Endothelial cell of umbilical vein (primary cell): ENCODE measurements around the gene SCP2. TPM values are rescaled to one million over a fixed set of nuclear protein-coding genes. Genes with fewer than 3 reads are reported as not detected.

Source experiments
- BruUV-seq: library from RNA; stranded (reverse); fragments of 400-500 nt; replicated peaks from 2 replicates; lab custom pipeline; 2021; lab: Mats Ljungman, UMichigan
- CTCF ChIA-PET: fragments of 300-600, 350-600 bp; sonication (Branson Sonifier 250); formaldehyde crosslinking; loops from one replicate; lab custom pipeline; 2021; ENCODE audit warnings: antibody characterized with exemption, inconsistent platforms; lab: Charles Lee
- POLR2A ChIA-PET: fragments of 300-600, 350-600 bp; sonication (Branson Sonifier 250); formaldehyde crosslinking; loops from one replicate; lab custom pipeline; 2021; ENCODE audit warnings: antibody characterized with exemption, inconsistent platforms; lab: Charles Lee
- DNase-seq: peaks from one replicate; pipeline ENCODE4 v3.0.0-alpha.2; 2011; ENCODE audit warnings: low read depth, low spot score
- FAIRE-seq: peaks from 2 replicates; lab custom pipeline; 2011; peaks lifted over from hg19 to GRCh38; lab: Jason Lieb, UNC
- H2AFZ ChIP-seq: 2 replicates; pipeline ENCODE4 v1.6.0; 2012; ENCODE audit warnings: low read depth, low read length, control low read depth, inconsistent platforms
- H3K27ac ChIP-seq: 2 replicates; pipeline ENCODE4 v1.5.1; 2011; ENCODE audit warnings: low read depth, mild to moderate bottlenecking, control low read depth, low read length, moderate library complexity; ENCODE audit not compliant: insufficient read depth
- H3K27me3 ChIP-seq, 2 experiments: 2 replicates each; pipeline versions ENCODE4 v1.6.0 to v1.6.1; 2011; ENCODE audit warnings: low read length in 2 of 2, mixed read lengths in 1 of 2; ENCODE audit not compliant: control insufficient read depth in 2 of 2, insufficient read depth in 2 of 2
- H3K36me3 ChIP-seq, 2 experiments: 2 replicates in 1 of 2; 3 replicates in 1 of 2; pipeline ENCODE4 v1.5.1; 2011; ENCODE audit warnings: low read length in 2 of 2, mild to moderate bottlenecking in 1 of 2, moderate library complexity in 1 of 2; ENCODE audit not compliant: control insufficient read depth in 2 of 2, insufficient read depth in 2 of 2; ENCODE audit errors: extremely low read depth in 1 of 2
- H3K4me1 ChIP-seq: 3 replicates; pipeline ENCODE4 v1.5.1; 2011; ENCODE audit warnings: mild to moderate bottlenecking, low read length; ENCODE audit not compliant: control insufficient read depth, insufficient read depth; ENCODE audit errors: extremely low read depth
- H3K4me2 ChIP-seq: 2 replicates; pipeline ENCODE4 v1.6.1; 2011; ENCODE audit warnings: low read length, control low read depth, mixed read lengths; ENCODE audit not compliant: insufficient read depth
- H3K4me3 ChIP-seq, 3 experiments: fragments of 200-600 bp in 1 of 3; sonication (generic), shearing (Covaris generic) in 1 of 3; replicated peaks in 1 of 3; 2 replicates each; pipeline ENCODE4 v1.5.1; 2011 to 2016; ENCODE audit warnings: control low read depth in 3 of 3, low read length in 3 of 3, mild to moderate bottlenecking in 2 of 3, inconsistent platforms in 1 of 3, low read depth in 1 of 3, moderate library complexity in 1 of 3; ENCODE audit not compliant: insufficient read depth in 1 of 3
- H3K79me2 ChIP-seq: 2 replicates; pipeline ENCODE4 v1.6.0; 2012; ENCODE audit warnings: low read length, inconsistent platforms; ENCODE audit not compliant: control insufficient read depth, insufficient read depth
- H3K9ac ChIP-seq: replicated peaks from 2 replicates; pipeline ENCODE3; 2011; ENCODE audit warnings: low read length, control low read depth; ENCODE audit not compliant: insufficient read depth; ENCODE audit errors: extremely low read depth
- H3K9me1 ChIP-seq: replicated peaks from 3 replicates; pipeline ENCODE4 v1.6.0; 2011; ENCODE audit warnings: mild to moderate bottlenecking, low read length; ENCODE audit not compliant: control insufficient read depth, insufficient read depth; ENCODE audit errors: extremely low read depth
- H3K9me3 ChIP-seq: replicated peaks from 2 replicates; pipeline ENCODE4 v1.5.1; 2012; ENCODE audit warnings: low read length, inconsistent platforms; ENCODE audit not compliant: control insufficient read depth, insufficient read depth
- H4K20me1 ChIP-seq: replicated peaks from 2 replicates; pipeline ENCODE3; 2011; ENCODE audit warnings: mild to moderate bottlenecking, low read length; ENCODE audit not compliant: control insufficient read depth, insufficient read depth; ENCODE audit errors: extremely low read depth
- CTCF ChIP-seq, 2 donors: IDR thresholded peaks; 1 replicate in 1 of 2; 2 replicates in 1 of 2; pipeline ENCODE4 v1.5.1; 2011; ENCODE audit warnings: low read length in 2 of 2, mild to moderate bottlenecking in 2 of 2, moderate library complexity in 2 of 2, control low read depth in 1 of 2, inconsistent platforms in 1 of 2, low read depth in 1 of 2; ENCODE audit not compliant: insufficient read depth in 1 of 2; ENCODE audit errors: extremely low read depth in 1 of 2
- EZH2 ChIP-seq: IDR thresholded peaks from 2 replicates; pipeline ENCODE4 v1.6.1; 2012; ENCODE audit warnings: borderline replicate concordance, low read depth, mild to moderate bottlenecking, moderate library complexity, low read length, inconsistent platforms; ENCODE audit not compliant: severe bottlenecking
- FOS ChIP-seq: IDR thresholded peaks from 2 replicates; pipeline ENCODE4 v1.6.1; 2011; ENCODE audit warnings: mild to moderate bottlenecking, low read length, moderate library complexity, borderline replicate concordance; ENCODE audit not compliant: insufficient read depth
- GATA2 ChIP-seq: IDR thresholded peaks from 2 replicates; pipeline ENCODE4 v1.7.0; 2011; ENCODE audit warnings: low read depth, mild to moderate bottlenecking, moderate library complexity, mixed read lengths, low read length; ENCODE audit not compliant: insufficient read length, insufficient read depth
- JUN ChIP-seq: IDR thresholded peaks from 2 replicates; pipeline ENCODE4 v1.6.1; 2011; ENCODE audit warnings: borderline replicate concordance, low read depth; ENCODE audit not compliant: insufficient read length, insufficient read depth
- MAX ChIP-seq: IDR thresholded peaks from 2 replicates; pipeline ENCODE4 v1.6.1; 2011; ENCODE audit not compliant: insufficient read depth, insufficient read length
- MYC ChIP-seq: IDR thresholded peaks from one replicate; pipeline ENCODE4 v1.6.1; 2011; ENCODE audit warnings: mild to moderate bottlenecking, low read depth, low read length
- POLR2A ChIP-seq: IDR thresholded peaks from 2 replicates; pipeline ENCODE4 v1.6.1; 2012; ENCODE audit warnings: low read depth, mild to moderate bottlenecking, control low read depth, low read length
- POLR2AphosphoS5 ChIP-seq: IDR thresholded peaks from 2 replicates; pipeline ENCODE4 v1.6.1; 2012; ENCODE audit warnings: low read depth, mild to moderate bottlenecking, control low read depth, low read length, moderate library complexity; ENCODE audit not compliant: insufficient read depth
- dilution Hi-C: fragments of 300-500 bp; cut with MboI; formaldehyde crosslinking; loops from one replicate; pipeline ENCODE4 v1.15.0; 2019; ENCODE audit warnings: low sequenced_read_pairs; ENCODE audit not compliant: extremely low pct_ligation_motif_present
- intact Hi-C: fragments of 100-400 bp; cut with micrococcal nuclease; formaldehyde crosslinking; loops from one replicate; pipeline ENCODE4 v1.10.0; 2022
- polyA plus RNA-seq, 4 experiments: library from polyadenylated mRNA; depleted of rRNA in 3 of 4; stranded (reverse) in 3 of 4; unstranded in 1 of 4; fragments of >200 nt; gene quantifications; 2 replicates each; pipeline versions ENCODE4 v1.2.1 to v1.2.3, GENCODE V29; 2011 to 2012; ENCODE audit warnings: missing spikeins in 1 of 4
- total RNA-seq: library from RNA; stranded (reverse); gene quantifications from 2 replicates; pipeline ENCODE4 v1.2.3, GENCODE V29; 2021

Gene SCP2
- total and polyA plus RNA-seq, 2 donors (not counting 3 experiments of a cell fraction or from before 2014, with no cell fraction given) = 42.4 to 92.7 TPM

DNA sequence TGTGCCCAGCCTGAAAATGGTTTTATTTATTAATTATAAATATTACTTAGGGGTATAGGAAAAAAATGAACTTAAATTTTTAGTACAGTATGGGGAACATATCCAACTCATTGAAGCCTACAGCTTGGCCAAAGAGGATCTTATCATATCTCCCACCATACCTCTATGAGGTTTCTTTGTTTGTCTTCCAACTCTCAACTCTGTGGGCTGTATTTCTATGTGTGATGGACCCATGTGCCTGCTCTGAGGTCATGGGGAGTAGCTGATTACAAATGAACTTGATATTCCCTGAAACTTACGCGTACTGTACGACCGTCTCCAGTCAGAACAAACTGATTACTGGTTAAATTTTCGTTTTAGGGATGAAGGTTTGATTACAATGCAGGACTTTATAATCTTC lies 93.5 kb downstream of the SCP2 start:
- H3K9ac ChIP-seq = no peak overlapping the region
- peaks cover 3% of the 10 kb centered on the region for H3K4me1 ChIP-seq
- no peak overlapping the region for H3K4me2 ChIP-seq
- dilution Hi-C loops = no loop called here
- peaks cover 2% of the 10 kb centered on the region for H3K9me1 ChIP-seq
- ChIA-PET CTCF (no interaction called here), POLR2A (no interaction called here)
- no peak overlapping the region for H2AFZ ChIP-seq
- H4K20me1 ChIP-seq = no peaks in the 10 kb centered on the region
- TF ChIP-seq POLR2AphosphoS5 = no peak
- no peak for TF ChIP-seq MAX
- TF ChIP-seq CTCF (IDR thresholded peaks at IDR 0.05; ENCODE audit: extremely low read depth in 1 of 2, insufficient read depth in 1 of 2, low read depth in 1 of 2, low read length in 2 of 2) = no peak
- TF ChIP-seq JUN = no peak
- no peak for TF ChIP-seq POLR2A
- TF ChIP-seq GATA2 = no peak
- TF ChIP-seq EZH2 = no peak
- no peak for TF ChIP-seq MYC
- no peak for TF ChIP-seq FOS
- no peak overlapping the region for H3K4me3 ChIP-seq
- FAIRE-seq = no peak
- DNase-seq = no peak
- H3K9me3 ChIP-seq = no peaks in the 10 kb centered on the region
- H3K27me3 ChIP-seq = no peaks in the 10 kb centered on the region
- intact Hi-C loops = no loop called here
- no peaks in the 10 kb centered on the region for H3K36me3 ChIP-seq
- no peak overlapping the region for H3K27ac ChIP-seq
- BruUV-seq = no TSS peak
- H3K79me2 ChIP-seq = peaks cover 33% of the 10 kb centered on the region
